HG03103 (cell line): ENCODE data around the gene ASAP3.

ENCODE experiments used
- ATAC-seq: cut with Tn5 transposase; IDR thresholded peaks from one replicate; pipeline ENCODE4 v1.9.1; 2021; ENCODE audit warnings: low read depth; ENCODE audit not compliant: unreplicated experiment

The ASAP3 gene

GRCh38 chr1:23483321-23484252 lies at the start of gene ASAP3:
Gene ASAP3 (minus strand): TSS chr1:23484179. CDS start chr1:23484133, 46 bp downstream.
- no peak for ATAC-seq

GRCh38 chr1:23533246-23534023 lies 49.5 kb upstream of the ASAP3 start:
- no peak for ATAC-seq

- no peak for ATAC-seq
Observed at GRCh38 chr1:23531562-23532094, 47.6 kb upstream of the ASAP3 start.

- ATAC-seq, result no peak
Observed at GRCh38 chr1:23530747-23531561, 47.0 kb upstream of the ASAP3 start, which contains the start of gene E2F2. Gene E2F2 (minus strand): TSS chr1:23531233. CDS start chr1:23530793, 440 bp downstream.

- ATAC-seq, result no peak
Observed at GRCh38 chr1:23530087-23530746, 46.2 kb upstream of the ASAP3 start.

- no peak for ATAC-seq
Observed at GRCh38 chr1:23529146-23530086, 45.4 kb upstream of the ASAP3 start.

GRCh38 chr1:23528250-23528978 lies 44.4 kb upstream of the ASAP3 start:
- no peak for ATAC-seq

GRCh38 chr1:23527900-23528249 lies 43.9 kb upstream of the ASAP3 start:
- no peak for ATAC-seq

- no peak for ATAC-seq
Observed at GRCh38 chr1:23527366-23527765, 43.4 kb upstream of the ASAP3 start.

GRCh38 chr1:23526329-23527041 lies 42.5 kb upstream of the ASAP3 start:
- no peak for ATAC-seq

- no peak for ATAC-seq
Observed at GRCh38 chr1:23525558-23526250, 41.7 kb upstream of the ASAP3 start.

- ATAC-seq, result no peak
Observed at GRCh38 chr1:23524716-23525401, 40.9 kb upstream of the ASAP3 start.

- no peak for ATAC-seq
Observed at GRCh38 chr1:23524163-23524562, 40.2 kb upstream of the ASAP3 start.

- ATAC-seq, result no peak
Observed at GRCh38 chr1:23522244-23522982, 38.4 kb upstream of the ASAP3 start.

GRCh38 chr1:23521588-23521987 lies 37.6 kb upstream of the ASAP3 start:
- ATAC-seq, result no peak

- no peak for ATAC-seq
Observed at GRCh38 chr1:23517581-23517980, 33.6 kb upstream of the ASAP3 start.
